Measurements from ENCODE around the gene MMP14. TPM values are rescaled to one million over a fixed set of nuclear protein-coding genes. Genes with fewer than 3 reads are reported as not detected.

MMP14 gene
- total and polyA plus RNA-seq, 9 of the 15 experiments (the other 6 are each of a cell fraction or from before 2014, with no cell fraction given) = 0.36 to 5.8 (median 1.3) TPM; not detected in 2

DNA sequence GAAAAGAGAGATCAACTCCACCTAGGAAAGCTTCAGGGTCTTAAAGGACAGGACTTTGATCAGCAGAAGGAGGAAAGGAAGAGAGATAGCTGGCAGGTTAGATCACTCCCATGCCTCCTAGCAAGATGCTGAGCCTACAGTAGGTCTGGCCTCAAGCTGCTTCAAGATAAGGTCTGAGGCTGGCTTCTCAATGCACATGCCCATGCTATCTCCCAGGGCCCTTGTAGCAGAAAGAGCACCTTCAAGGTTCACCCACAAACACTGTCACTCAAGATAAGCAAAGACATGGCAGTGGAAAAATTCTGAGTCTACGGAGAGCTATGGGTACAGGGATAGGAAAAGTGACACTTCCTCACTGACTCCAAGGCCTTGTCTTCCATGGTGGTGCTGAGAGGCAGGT, 61.0 kb downstream of the MMP14 start (continued):
- TF ChIP-seq TAF1 (IDR thresholded peaks at IDR 0.05; ENCODE audit: control insufficient read depth, extremely low read depth, insufficient read depth, low read length, severe bottlenecking) (peak; percentile 38), CTBP1 (IDR thresholded peaks at IDR 0.05; ENCODE audit: borderline replicate concordance) (peak; percentile 61), ZNF239 (CRISPR knock-in tag; IDR thresholded peaks at IDR 0.05) (no peak), TEAD2 (tag; IDR thresholded peaks at IDR 0.05) (no peak), ZNF668 (CRISPR knock-in tag; IDR thresholded peaks at IDR 0.05) (no peak), TSC22D4 (tag; IDR thresholded peaks at IDR 0.05) (no peak), TAL1 (IDR thresholded peaks at IDR 0.05) (peak; percentile 93), YBX1 (IDR thresholded peaks at IDR 0.05) (no peak), ZNF586 (CRISPR knock-in tag; conservative IDR thresholded peaks at IDR 0.05) (no peak), SAFB2 (IDR thresholded peaks at IDR 0.05; ENCODE audit: borderline replicate concordance, low read depth, low read length, severe bottlenecking) (no peak), BRF1 (IDR thresholded peaks at IDR 0.05; ENCODE audit: borderline replicate concordance, extremely low read depth, insufficient read length) (no peak), HNRNPK (IDR thresholded peaks at IDR 0.05; ENCODE audit: low read depth, low read length, poor library complexity, severe bottlenecking) (no peak), DIDO1 (tag; IDR thresholded peaks at IDR 0.05; ENCODE audit: low read depth) (no peak), NCOA4 (IDR thresholded peaks at IDR 0.05; ENCODE audit: partially characterized antibody) (no peak), STAG1 (CRISPR knock-in tag; IDR thresholded peaks at IDR 0.05; ENCODE audit: borderline replicate concordance) (no peak)
- TF ChIP-seq, protein P1, sequence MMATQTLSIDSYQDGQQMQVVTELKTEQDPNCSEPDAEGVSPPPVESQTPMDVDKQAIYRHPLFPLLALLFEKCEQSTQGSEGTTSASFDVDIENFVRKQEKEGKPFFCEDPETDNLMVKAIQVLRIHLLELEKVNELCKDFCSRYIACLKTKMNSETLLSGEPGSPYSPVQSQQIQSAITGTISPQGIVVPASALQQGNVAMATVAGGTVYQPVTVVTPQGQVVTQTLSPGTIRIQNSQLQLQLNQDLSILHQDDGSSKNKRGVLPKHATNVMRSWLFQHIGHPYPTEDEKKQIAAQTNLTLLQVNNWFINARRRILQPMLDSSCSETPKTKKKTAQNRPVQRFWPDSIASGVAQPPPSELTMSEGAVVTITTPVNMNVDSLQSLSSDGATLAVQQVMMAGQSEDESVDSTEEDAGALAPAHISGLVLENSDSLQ (IDR thresholded peaks at IDR 0.05) = peak; percentile 88
- TF ChIP-seq, protein P2, sequence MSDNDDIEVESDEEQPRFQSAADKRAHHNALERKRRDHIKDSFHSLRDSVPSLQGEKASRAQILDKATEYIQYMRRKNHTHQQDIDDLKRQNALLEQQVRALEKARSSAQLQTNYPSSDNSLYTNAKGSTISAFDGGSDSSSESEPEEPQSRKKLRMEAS (CRISPR knock-in tag; IDR thresholded peaks at IDR 0.05) = peak; percentile 84
- TF ChIP-seq, protein P3, sequence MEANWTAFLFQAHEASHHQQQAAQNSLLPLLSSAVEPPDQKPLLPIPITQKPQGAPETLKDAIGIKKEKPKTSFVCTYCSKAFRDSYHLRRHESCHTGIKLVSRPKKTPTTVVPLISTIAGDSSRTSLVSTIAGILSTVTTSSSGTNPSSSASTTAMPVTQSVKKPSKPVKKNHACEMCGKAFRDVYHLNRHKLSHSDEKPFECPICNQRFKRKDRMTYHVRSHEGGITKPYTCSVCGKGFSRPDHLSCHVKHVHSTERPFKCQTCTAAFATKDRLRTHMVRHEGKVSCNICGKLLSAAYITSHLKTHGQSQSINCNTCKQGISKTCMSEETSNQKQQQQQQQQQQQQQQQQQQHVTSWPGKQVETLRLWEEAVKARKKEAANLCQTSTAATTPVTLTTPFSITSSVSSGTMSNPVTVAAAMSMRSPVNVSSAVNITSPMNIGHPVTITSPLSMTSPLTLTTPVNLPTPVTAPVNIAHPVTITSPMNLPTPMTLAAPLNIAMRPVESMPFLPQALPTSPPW (CRISPR knock-in tag; IDR thresholded peaks at IDR 0.05) = peak; percentile 22; the same call in 1 of the 2 replicates
- TF ChIP-seq, protein P4, sequence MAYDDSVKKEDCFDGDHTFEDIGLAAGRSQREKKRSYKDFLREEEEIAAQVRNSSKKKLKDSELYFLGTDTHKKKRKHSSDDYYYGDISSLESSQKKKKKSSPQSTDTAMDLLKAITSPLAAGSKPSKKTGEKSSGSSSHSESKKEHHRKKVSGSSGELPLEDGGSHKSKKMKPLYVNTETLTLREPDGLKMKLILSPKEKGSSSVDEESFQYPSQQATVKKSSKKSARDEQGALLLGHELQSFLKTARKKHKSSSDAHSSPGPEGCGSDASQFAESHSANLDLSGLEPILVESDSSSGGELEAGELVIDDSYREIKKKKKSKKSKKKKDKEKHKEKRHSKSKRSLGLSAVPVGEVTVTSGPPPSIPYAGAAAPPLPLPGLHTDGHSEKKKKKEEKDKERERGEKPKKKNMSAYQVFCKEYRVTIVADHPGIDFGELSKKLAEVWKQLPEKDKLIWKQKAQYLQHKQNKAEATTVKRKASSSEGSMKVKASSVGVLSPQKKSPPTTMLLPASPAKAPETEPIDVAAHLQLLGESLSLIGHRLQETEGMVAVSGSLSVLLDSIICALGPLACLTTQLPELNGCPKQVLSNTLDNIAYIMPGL (CRISPR knock-in tag; IDR thresholded peaks at IDR 0.05) = no peak
- TF ChIP-seq, protein P5, sequence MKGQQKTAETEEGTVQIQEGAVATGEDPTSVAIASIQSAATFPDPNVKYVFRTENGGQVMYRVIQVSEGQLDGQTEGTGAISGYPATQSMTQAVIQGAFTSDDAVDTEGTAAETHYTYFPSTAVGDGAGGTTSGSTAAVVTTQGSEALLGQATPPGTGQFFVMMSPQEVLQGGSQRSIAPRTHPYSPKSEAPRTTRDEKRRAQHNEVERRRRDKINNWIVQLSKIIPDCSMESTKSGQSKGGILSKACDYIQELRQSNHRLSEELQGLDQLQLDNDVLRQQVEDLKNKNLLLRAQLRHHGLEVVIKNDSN (CRISPR knock-in tag; IDR thresholded peaks at IDR 0.05) = no peak
- TF ChIP-seq, protein P6, sequence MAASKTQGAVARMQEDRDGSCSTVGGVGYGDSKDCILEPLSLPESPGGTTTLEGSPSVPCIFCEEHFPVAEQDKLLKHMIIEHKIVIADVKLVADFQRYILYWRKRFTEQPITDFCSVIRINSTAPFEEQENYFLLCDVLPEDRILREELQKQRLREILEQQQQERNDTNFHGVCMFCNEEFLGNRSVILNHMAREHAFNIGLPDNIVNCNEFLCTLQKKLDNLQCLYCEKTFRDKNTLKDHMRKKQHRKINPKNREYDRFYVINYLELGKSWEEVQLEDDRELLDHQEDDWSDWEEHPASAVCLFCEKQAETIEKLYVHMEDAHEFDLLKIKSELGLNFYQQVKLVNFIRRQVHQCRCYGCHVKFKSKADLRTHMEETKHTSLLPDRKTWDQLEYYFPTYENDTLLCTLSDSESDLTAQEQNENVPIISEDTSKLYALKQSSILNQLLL (CRISPR knock-in tag; IDR thresholded peaks at IDR 0.05; ENCODE audit: borderline replicate concordance) = no peak

Data from K562 (cell line).